HG03135 (cell line): ENCODE data around the gene SELP.
"Not testable (repeated sequence)": the region's sequence is repeated elsewhere in the genome, so short reads cannot be mapped to it uniquely, and the experiment has no call there.

Experiments used
- ATAC-seq: cut with Tn5 transposase; IDR thresholded peaks from one replicate; pipeline ENCODE4 v1.9.1; 2021; ENCODE audit warnings: mild to moderate bottlenecking, moderate library complexity; ENCODE audit not compliant: unreplicated experiment

The SELP gene

GRCh38 chr1:169630006-169630405, at the start of gene SELP:
TSS of gene SELP (minus strand) at chr1:169630124. CDS start at chr1:169630074, 50 bp downstream.
- ATAC-seq, result no peak

GRCh38 chr1:169679692-169680091, 49.8 kb upstream of the SELP start:
- no peak for ATAC-seq

- no peak for ATAC-seq
Observed at GRCh38 chr1:169676001-169676400, 46.1 kb upstream of the SELP start.

- ATAC-seq, result no peak
Observed at GRCh38 chr1:169670836-169671235, 40.9 kb upstream of the SELP start.

- ATAC-seq, result not testable (repeated sequence)
Observed at GRCh38 chr1:169670244-169670643, 40.3 kb upstream of the SELP start.

- ATAC-seq, result not testable (repeated sequence)
Observed at GRCh38 chr1:169667699-169668596, 38.0 kb upstream of the SELP start.

GRCh38 chr1:169667227-169667639, 37.3 kb upstream of the SELP start:
- ATAC-seq, result not testable (repeated sequence)

GRCh38 chr1:169662680-169663079, 32.8 kb upstream of the SELP start:
- ATAC-seq, result not testable (repeated sequence)

- ATAC-seq, result not testable (repeated sequence)
Observed at GRCh38 chr1:169661066-169661465, 31.1 kb upstream of the SELP start.

- not testable (repeated sequence) for ATAC-seq
Observed at GRCh38 chr1:169658777-169659176, 28.9 kb upstream of the SELP start.

GRCh38 chr1:169653873-169654272, 23.9 kb upstream of the SELP start:
- ATAC-seq, result no peak

- ATAC-seq, result no peak
Observed at GRCh38 chr1:169651035-169651434, 21.1 kb upstream of the SELP start.

- no peak for ATAC-seq
Observed at GRCh38 chr1:169650551-169650950, 20.6 kb upstream of the SELP start.

- no peak for ATAC-seq
Observed at GRCh38 chr1:169648709-169649108, 18.8 kb upstream of the SELP start.

- no peak for ATAC-seq
Observed at GRCh38 chr1:169648187-169648586, 18.3 kb upstream of the SELP start.

GRCh38 chr1:169647512-169647911, 17.6 kb upstream of the SELP start:
- ATAC-seq, result no peak

GRCh38 chr1:169644297-169644696, 14.4 kb upstream of the SELP start:
- ATAC-seq, result no peak

GRCh38 chr1:169634877-169635276, 5.0 kb upstream of the SELP start:
- ATAC-seq, result no peak

- ATAC-seq, result no peak
Observed at GRCh38 chr1:169634145-169634544, 4.2 kb upstream of the SELP start.

- ATAC-seq, result no peak
Observed at GRCh38 chr1:169631249-169631648, 1.3 kb upstream of the SELP start.

- ATAC-seq, result no peak
Observed at GRCh38 chr1:169624912-169625311, 5.0 kb downstream of the SELP start.

- ATAC-seq, result no peak
Observed at GRCh38 chr1:169624122-169624521, 5.8 kb downstream of the SELP start.
